HG03060 (cell line): Measurements from ENCODE around the gene DGCR2.
"Not testable (repeated sequence)": the region's sequence is repeated elsewhere in the genome, so short reads cannot be mapped to it uniquely, and the experiment has no call there.

ENCODE experiments used
- ATAC-seq: cut with Tn5 transposase; IDR thresholded peaks from one replicate; pipeline ENCODE4 v1.9.1; 2021; ENCODE audit warnings: low read depth, moderate number of reproducible peaks; ENCODE audit not compliant: unreplicated experiment

The DGCR2 gene

DNA sequence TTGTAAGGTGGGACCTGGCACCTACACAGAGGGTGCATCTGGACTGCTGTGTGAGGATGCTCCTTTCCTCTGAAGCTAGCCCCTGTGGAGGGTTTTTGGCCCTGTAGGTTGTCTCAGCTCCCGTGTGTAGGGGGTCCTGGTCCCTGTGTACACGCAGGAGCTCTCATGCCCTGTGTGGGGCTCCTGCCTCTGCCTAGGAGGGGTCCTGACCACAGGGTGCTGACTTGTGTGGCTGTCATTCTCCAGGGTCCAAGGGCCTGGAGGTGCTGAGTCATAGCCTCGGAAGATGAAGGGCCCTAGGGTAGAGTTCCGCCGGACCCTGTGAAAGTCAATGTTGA is 88.7 kb downstream of the DGCR2 start:
- not testable (repeated sequence) for ATAC-seq

DNA sequence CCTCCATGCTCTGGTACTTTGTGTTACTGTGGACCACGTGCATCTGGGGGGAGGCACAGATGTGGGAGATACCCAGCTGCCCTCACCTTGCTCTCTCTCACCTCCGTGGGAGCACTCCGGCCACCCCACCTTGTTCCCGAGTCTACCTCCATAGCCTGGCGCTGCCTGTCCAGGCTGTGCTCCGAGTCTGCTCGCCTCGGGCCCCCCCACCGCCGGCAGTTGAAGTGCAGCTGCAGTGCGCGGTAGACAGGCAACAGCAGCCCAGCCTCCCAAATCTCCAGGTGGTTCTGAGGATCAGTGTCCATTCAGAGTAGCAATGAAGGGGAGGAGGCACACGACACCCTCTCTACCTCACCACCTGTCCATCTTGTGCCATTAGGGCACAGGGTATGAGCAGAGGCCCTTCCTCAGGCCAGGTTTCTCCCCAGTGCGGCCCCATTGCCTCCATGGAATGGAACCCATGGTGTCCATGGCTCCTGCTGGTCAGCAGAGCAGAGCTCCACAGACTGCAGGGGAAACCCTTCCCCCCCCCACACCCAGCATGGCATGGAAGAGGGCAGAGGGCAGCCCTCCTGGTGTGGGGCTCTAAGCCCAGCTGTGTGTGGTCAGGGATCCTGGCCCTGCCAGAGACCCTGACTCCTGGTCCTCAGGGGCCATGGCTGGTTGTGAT is 89.2 kb downstream of the DGCR2 start:
- not testable (repeated sequence) for ATAC-seq

DNA sequence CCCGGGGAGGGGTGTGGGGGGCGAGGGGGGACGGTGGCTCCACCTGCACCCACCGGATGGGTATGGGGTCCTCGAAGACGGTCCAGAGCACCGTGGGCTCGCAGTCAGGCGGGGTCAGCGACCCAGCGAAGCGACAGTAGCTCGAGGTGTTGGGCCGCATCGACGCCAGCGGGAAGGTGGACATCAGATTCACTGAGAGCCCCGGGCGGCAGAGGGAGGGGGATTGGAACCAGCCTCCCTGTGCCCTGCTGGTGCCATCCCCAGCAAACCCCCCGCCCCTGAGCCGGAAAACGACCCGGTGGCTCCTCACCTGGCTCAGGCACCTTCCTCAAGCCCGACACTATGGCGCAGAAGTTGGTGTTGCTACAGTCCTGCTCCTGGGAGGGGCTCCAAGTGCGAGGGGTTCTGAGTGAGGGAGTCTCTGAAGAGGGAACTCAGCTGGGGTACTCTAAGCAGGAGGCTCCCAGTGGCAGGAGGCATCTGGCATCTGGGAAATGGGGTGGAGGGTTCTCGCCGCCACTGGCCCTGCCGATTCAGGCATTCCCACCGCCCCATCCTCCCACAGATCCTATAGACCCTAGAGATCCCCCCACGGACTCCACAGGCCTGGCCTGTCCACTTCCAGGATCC is 89.9 kb downstream of the DGCR2 start:
- ATAC-seq, result not testable (repeated sequence)

- not testable (repeated sequence) for ATAC-seq
Observed at GRCh38 chr22:19030889-19031252, 91.3 kb downstream of the DGCR2 start.

DNA sequence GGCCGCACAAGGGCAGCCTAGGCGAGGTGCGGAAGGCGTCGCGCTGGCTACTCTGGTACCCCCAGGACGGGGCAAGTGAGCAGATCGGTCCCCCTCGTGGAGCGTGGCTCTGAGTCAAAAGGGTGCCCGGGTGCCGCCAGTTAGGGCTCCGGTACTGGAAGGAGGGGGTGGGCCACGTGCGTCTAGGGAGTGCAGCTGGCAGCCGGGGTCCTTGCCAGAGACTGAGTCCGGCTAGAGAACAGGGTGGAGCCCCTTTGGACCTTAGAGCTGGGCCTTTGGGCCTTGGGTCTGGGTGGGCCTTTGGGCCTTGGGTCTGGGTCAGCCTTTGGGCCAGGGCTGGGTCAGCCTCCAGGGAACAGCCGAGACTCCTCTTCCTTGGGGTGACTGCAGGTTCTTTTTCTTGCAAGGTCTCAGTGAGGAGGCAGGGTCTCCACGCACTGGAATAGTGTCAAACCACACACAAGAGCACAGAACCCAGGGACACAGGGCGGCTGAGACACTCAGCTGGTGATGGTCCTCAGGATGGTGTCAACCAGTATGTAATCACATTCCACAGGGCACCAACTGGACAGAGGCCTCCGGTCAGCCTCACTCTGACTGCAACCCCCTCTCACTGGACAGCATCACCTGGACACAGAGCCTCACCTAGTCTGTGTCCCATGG is 91.9 kb downstream of the DGCR2 start:
- ATAC-seq, result not testable (repeated sequence)

GRCh38 chr22:19029113-19030103 is 92.8 kb downstream of the DGCR2 start:
- not testable (repeated sequence) for ATAC-seq

DNA sequence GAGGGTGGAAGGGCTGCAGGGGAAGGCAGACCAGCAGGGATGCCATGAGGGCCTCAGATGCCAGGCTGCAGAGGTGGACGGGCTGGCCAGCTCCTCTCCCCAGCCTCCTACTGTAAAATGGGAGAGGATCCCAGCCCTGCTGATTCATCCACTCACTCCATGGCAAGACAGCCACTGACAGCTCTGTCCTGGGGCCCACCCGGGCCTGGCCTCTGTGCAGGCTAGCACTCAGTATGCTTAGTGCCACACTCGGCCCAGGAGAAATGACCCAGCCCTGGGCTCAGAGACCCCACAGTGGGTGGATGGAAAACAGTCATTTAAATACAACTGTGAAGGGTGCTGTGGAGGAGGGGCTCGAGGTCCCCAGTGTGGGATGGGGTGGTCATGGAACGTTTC is 94.2 kb downstream of the DGCR2 start:
- not testable (repeated sequence) for ATAC-seq

- not testable (repeated sequence) for ATAC-seq
Observed at GRCh38 chr22:19027371-19028059, 94.7 kb downstream of the DGCR2 start.

- not testable (repeated sequence) for ATAC-seq
Observed at GRCh38 chr22:19026080-19026479, 96.1 kb downstream of the DGCR2 start.

GRCh38 chr22:19024956-19025489 is 97.2 kb downstream of the DGCR2 start:
- not testable (repeated sequence) for ATAC-seq

DNA sequence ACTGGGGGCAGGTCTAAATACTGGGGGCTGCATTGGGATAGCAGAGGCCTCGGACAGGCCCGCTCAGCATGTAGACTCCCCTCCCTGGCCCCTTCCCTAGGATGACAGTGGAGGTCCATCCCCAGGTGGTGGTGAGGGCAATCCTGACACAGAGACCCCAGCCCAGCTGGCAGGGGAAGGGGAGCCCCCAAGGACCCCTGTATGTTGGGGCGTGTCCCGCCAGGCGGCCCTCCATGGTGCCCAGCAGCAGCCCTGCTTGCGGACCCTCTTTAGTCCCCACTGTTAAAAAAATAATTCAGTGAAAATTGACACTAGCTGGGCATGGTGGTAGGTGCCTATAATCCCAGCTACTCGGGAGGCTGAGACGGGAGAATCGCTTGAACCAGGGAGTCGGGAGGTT is 98.3 kb downstream of the DGCR2 start:
- not testable (repeated sequence) for ATAC-seq

DNA sequence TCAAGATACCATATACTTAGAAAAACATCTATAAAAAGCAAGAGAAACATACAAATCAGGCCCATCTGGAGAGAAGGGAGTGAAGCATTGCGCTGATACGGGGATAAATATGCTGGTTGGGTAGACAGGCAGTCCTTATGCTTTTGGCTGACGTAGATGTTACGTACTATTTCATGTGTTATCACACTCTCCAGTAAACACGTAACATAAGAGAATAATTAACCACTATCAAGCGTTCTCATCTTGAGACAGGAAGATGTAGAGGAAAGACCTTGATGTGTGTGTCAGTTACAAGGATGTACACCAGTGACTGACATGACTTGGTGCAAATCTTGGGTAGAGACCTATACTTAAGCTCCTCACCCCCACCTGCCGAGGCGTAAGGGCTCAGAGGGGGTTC is 99.5 kb downstream of the DGCR2 start:
- ATAC-seq, result no peak

- no peak for ATAC-seq
Observed at GRCh38 chr22:19019679-19020032, 102.6 kb downstream of the DGCR2 start.

- ATAC-seq, result no peak
Observed at GRCh38 chr22:19019029-19019678, 103.1 kb downstream of the DGCR2 start.

GRCh38 chr22:19018256-19018655 is 104.0 kb downstream of the DGCR2 start:
- no peak for ATAC-seq

DNA sequence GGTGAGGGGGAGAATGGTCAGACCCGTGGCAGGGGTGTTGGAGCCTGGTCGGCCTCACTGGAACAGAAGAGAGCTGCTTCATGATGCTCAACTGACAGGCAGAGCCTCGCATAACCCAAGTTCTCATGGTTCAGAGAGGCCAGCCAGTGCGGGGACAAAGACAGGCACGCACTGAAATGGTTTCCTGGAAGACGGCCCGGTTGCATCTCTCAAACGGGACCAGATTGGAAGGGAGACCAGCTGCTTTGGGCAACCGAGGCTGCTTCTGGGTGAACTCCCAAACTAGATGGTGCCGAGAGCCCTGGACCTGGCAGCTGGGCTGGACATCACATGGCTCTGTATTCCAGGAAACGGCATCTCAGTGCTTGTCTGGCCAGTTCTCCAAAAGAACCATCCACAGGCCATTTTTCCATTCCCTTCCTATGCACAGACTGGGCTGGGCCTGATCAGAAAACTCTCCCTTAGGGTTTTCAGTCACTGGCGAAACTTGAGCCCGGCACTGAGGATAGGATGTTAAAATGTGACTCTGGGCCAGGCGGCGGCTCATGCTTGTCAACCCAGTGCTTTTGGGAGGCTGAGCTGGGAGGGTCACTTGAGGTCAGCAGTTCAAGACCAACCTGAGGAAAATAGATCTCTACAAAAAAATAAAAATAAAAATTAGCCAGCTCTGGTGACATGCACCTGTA is 106.0 kb downstream of the DGCR2 start:
- ATAC-seq, result no peak

DNA sequence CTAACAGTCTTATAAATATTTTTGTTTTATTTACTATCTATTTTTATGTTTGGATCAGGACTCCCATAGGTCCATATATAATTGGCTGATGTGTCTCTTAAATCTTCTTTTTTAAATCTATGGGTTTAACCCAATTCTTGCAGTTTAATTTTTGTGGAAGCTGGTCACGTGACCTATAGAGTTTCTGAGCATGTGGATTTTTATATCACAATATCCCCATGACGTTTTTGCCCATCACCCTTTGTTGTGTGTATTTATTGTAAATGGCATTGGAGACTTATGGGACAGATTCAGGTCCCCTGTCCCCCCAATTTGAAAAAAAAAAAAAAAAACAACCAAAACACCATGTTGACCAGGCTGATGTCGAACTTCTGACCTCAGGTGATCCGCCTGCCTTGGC is 107.3 kb downstream of the DGCR2 start:
- no peak for ATAC-seq

- ATAC-seq, result not testable (repeated sequence)
Observed at GRCh38 chr22:19013881-19014598, 108.2 kb downstream of the DGCR2 start.
